Measurements from ENCODE around the gene C16orf54. TPM values are rescaled to one million over a fixed set of nuclear protein-coding genes. Genes with fewer than 3 reads are reported as not detected.

Gene C16orf54
- total and polyA plus RNA-seq, 9 of the 15 experiments (the other 6 are each of a cell fraction or from before 2014, with no cell fraction given) = 0.09 TPM; not detected in 8

GRCh38 chr16:29700253-29700987, 45.4 kb downstream of the C16orf54 start (continued):
- TF ChIP-seq HBP1 (CRISPR knock-in tag; IDR thresholded peaks at IDR 0.05) = no peak
- TF ChIP-seq TFAP4 (CRISPR knock-in tag; IDR thresholded peaks at IDR 0.05; ENCODE audit: borderline replicate concordance) = peak; percentile 20; the same call in 1 of the 2 replicates
- TF ChIP-seq GABPB1 (CRISPR knock-in tag; IDR thresholded peaks at IDR 0.05) = peak; percentile 52; the same call in 1 of the 2 replicates
- peak; percentile 55 for TF ChIP-seq MAX (CRISPR knock-in tag; IDR thresholded peaks at IDR 0.05)
- TF ChIP-seq ZBTB9 (CRISPR knock-in tag; IDR thresholded peaks at IDR 0.05) = no peak
- TF ChIP-seq HINFP (tag; conservative IDR thresholded peaks at IDR 0.05; ENCODE audit: low read depth) = no peak
- TF ChIP-seq FOXJ2 (tag; IDR thresholded peaks at IDR 0.05) = no peak
- TF ChIP-seq KAT2B (IDR thresholded peaks at IDR 0.05; ENCODE audit: low read depth, low read length) = no peak
- TF ChIP-seq GTF2F1 (IDR thresholded peaks at IDR 0.05; ENCODE audit: low read depth, low read length) = no peak
- TF ChIP-seq EP300 (IDR thresholded peaks at IDR 0.05; ENCODE audit: low read length) = no peak
- peak; percentile 82 for TF ChIP-seq SOX6 (IDR thresholded peaks at IDR 0.05)
- TF ChIP-seq FOXA3 (CRISPR knock-in tag; conservative IDR thresholded peaks at IDR 0.05 in 1 of 2, IDR thresholded peaks at IDR 0.05 in 1 of 2) = 0 out of 4 replicates have a peak, but pooled peaks of 1 of the 2 experiments have one; percentile 18
- no peak for TF ChIP-seq CBFA2T3 (IDR thresholded peaks at IDR 0.05)
- no peak for TF ChIP-seq CEBPB (tag; IDR thresholded peaks at IDR 0.05)
- TF ChIP-seq ZNF253 (CRISPR knock-in tag; conservative IDR thresholded peaks at IDR 0.05) = no peak
- no peak for TF ChIP-seq NFIC (IDR thresholded peaks at IDR 0.05)
